ENCODE data around the gene PEX14. TPM values are rescaled to one million over a fixed set of nuclear protein-coding genes. Genes with fewer than 3 reads are reported as not detected.

PEX14 gene
- total and polyA plus RNA-seq, 2 donors (not counting 3 experiments of a cell fraction or from before 2014, with no cell fraction given) = 19.5 to 26.5 TPM

- Histone ChIP-seq H3K4me2 (ENCODE audit: insufficient read depth, low read length) (no peak overlapping the region), H2AFZ (ENCODE audit: low read depth, low read length) (no peak overlapping the region), H3K36me3 (ENCODE audit: control insufficient read depth in 2 of 2, extremely low read depth in 1 of 2, insufficient read depth in 2 of 2, low read length in 2 of 2) (no peaks in the 10 kb centered on the region), H3K4me3 (replicated peaks in 1 of 3; ENCODE audit: insufficient read depth in 1 of 3, low read depth in 1 of 3, low read length in 3 of 3) (no peak overlapping the region), H3K4me1 (ENCODE audit: control insufficient read depth, extremely low read depth, insufficient read depth, low read length) (peaks cover 2% of the 10 kb centered on the region), H3K9me1 (replicated peaks; ENCODE audit: control insufficient read depth, extremely low read depth, insufficient read depth, low read length) (no peaks in the 10 kb centered on the region), H4K20me1 (replicated peaks; ENCODE audit: control insufficient read depth, extremely low read depth, insufficient read depth, low read length) (no peaks in the 10 kb centered on the region), H3K9me3 (replicated peaks; ENCODE audit: control insufficient read depth, insufficient read depth, low read length) (no peaks in the 10 kb centered on the region), H3K79me2 (ENCODE audit: control insufficient read depth, insufficient read depth, low read length) (no peaks in the 10 kb centered on the region), H3K27me3 (ENCODE audit: control insufficient read depth in 2 of 2, insufficient read depth in 2 of 2, low read length in 2 of 2) (no peaks in the 10 kb centered on the region), H3K9ac (replicated peaks; ENCODE audit: extremely low read depth, insufficient read depth, low read length) (no peak overlapping the region), H3K27ac (ENCODE audit: insufficient read depth, low read depth, low read length) (no peak overlapping the region)
- POLR2A ChIA-PET = no interaction called here
- FAIRE-seq (no peak), DNase-seq (ENCODE audit: low read depth, low spot score) (no peak)
- no TSS peak for BruUV-seq (replicated peaks)
- dilution Hi-C loops (cut with MboI; ENCODE audit: extremely low pct_ligation_motif_present, low sequenced_read_pairs) = no loop called here
- TF ChIP-seq MAX (IDR thresholded peaks at IDR 0.05; ENCODE audit: insufficient read depth, insufficient read length) (no peak), JUN (IDR thresholded peaks at IDR 0.05; ENCODE audit: borderline replicate concordance, insufficient read depth, insufficient read length, low read depth) (no peak), GATA2 (IDR thresholded peaks at IDR 0.05; ENCODE audit: insufficient read depth, insufficient read length, low read depth, low read length) (no peak), EZH2 (IDR thresholded peaks at IDR 0.05; ENCODE audit: borderline replicate concordance, low read depth, low read length, severe bottlenecking) (no peak), FOS (IDR thresholded peaks at IDR 0.05; ENCODE audit: borderline replicate concordance, insufficient read depth, low read length) (no peak), POLR2AphosphoS5 (IDR thresholded peaks at IDR 0.05; ENCODE audit: insufficient read depth, low read depth, low read length) (no peak), POLR2A (IDR thresholded peaks at IDR 0.05; ENCODE audit: low read depth, low read length) (no peak), CTCF (IDR thresholded peaks at IDR 0.05; ENCODE audit: extremely low read depth in 1 of 2, insufficient read depth in 1 of 2, low read depth in 1 of 2, low read length in 2 of 2) (no peak), MYC (IDR thresholded peaks at IDR 0.05; ENCODE audit: low read depth, low read length) (no peak)
- CTCF ChIA-PET = no interaction called here
- intact Hi-C loops (cut with micrococcal nuclease) = no loop called here
These were observed 174.2 kb downstream of the PEX14 start for GRCh38 chr1:10648689-10649516.

Data from endothelial cell of umbilical vein (primary cell).